ENCODE measurements around the gene DDO. TPM values are rescaled to one million over a fixed set of nuclear protein-coding genes. Genes with fewer than 3 reads are reported as not detected.

DDO gene
- total RNA-seq, 1 donor from 2014 or later = not detected

DNA sequence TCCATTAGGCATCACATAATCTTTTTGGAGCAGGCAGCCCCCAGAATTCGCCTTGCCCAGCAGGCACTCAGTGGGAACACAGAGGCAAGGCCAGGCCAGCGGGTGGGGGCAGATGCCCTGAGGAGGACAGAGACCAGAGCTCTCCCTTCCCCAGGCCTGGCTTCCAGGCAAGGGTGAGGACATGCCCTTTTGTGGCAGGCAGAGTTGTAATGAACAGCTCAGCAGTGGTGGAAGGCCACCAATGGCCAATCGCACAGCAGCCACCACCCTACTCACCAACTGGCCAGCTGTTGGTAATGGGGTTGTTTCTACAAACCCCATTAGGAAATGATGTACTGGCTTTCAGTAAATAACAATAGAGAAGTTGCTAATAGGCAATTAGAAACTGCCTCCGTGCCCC, 15.4 kb upstream of the DDO start:
- TF ChIP-seq, protein P1, sequence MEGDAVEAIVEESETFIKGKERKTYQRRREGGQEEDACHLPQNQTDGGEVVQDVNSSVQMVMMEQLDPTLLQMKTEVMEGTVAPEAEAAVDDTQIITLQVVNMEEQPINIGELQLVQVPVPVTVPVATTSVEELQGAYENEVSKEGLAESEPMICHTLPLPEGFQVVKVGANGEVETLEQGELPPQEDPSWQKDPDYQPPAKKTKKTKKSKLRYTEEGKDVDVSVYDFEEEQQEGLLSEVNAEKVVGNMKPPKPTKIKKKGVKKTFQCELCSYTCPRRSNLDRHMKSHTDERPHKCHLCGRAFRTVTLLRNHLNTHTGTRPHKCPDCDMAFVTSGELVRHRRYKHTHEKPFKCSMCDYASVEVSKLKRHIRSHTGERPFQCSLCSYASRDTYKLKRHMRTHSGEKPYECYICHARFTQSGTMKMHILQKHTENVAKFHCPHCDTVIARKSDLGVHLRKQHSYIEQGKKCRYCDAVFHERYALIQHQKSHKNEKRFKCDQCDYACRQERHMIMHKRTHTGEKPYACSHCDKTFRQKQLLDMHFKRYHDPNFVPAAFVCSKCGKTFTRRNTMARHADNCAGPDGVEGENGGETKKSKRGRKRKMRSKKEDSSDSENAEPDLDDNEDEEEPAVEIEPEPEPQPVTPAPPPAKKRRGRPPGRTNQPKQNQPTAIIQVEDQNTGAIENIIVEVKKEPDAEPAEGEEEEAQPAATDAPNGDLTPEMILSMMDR (conservative IDR thresholded peaks at IDR 0.05) = no peak
- H3K9me3 Mint-ChIP-seq = peaks cover 7% of the 10 kb centered on the region
- no peak overlapping the region for H3K4me3 Mint-ChIP-seq
- no peaks in the 10 kb centered on the region for H3K36me3 Mint-ChIP-seq (ENCODE audit: low read depth)
- H3K4me1 Mint-ChIP-seq = no peaks in the 10 kb centered on the region
- peaks cover 27% of the 10 kb centered on the region for H3K27me3 Mint-ChIP-seq (ENCODE audit: low read depth)
- DNase-seq (ENCODE audit: low read depth, low spot score) = no peak
- no peak overlapping the region for H3K27ac Mint-ChIP-seq (ENCODE audit: unreplicated experiment)

DNA sequence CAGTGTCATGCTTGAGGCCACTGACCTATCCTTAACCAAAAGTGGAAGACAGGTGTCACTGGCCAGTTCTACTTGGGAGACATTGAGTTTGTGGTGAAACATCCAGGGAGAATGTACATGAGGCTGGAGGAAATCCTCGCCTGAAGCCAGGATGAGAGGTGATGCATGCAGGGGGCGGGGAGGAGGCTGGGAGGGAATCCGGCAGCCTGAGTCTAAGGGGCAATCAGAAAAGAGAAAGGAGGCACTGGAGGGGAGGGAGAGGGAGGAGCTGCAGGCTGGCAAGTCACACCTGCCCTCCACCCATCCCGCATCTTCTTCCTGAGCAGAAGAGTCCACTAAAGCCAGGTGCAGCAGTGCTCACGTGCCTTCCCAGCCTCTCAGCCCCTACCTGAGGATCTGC, 14.9 kb upstream of the DDO start:
- H3K27ac Mint-ChIP-seq (ENCODE audit: unreplicated experiment) = no peak overlapping the region
- no peaks in the 10 kb centered on the region for H3K36me3 Mint-ChIP-seq (ENCODE audit: low read depth)
- no peak for DNase-seq (ENCODE audit: low read depth, low spot score)
- peaks cover 32% of the 10 kb centered on the region for H3K27me3 Mint-ChIP-seq (ENCODE audit: low read depth)
- H3K4me3 Mint-ChIP-seq = no peak overlapping the region
- peaks cover 3% of the 10 kb centered on the region for H3K9me3 Mint-ChIP-seq
- H3K4me1 Mint-ChIP-seq = no peaks in the 10 kb centered on the region
- TF ChIP-seq, protein P1 (conservative IDR thresholded peaks at IDR 0.05) = no peak

DNA sequence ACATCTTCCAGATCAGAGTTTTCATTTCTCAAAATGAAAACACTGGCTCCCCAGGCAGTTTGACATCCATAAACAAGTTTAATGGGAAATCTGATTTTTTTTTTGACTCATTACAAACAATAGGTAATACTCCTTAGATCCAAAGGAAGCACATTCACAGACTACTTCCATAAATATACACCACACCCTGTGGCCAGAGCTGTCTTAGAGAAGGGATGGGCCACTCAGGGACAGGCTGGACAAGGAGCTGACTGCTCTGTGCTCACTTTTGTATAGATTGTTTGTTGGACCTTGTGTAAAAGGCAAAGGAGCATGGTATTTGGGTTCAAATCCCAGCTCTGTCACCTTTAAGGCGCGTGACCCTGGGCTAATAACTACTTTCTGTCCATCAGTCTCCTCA, 12.8 kb upstream of the DDO start:
- H3K4me1 Mint-ChIP-seq = no peaks in the 10 kb centered on the region
- no peak overlapping the region for H3K27ac Mint-ChIP-seq (ENCODE audit: unreplicated experiment)
- no peak for DNase-seq (ENCODE audit: low read depth, low spot score)
- no peak overlapping the region for H3K4me3 Mint-ChIP-seq
- no peaks in the 10 kb centered on the region for H3K36me3 Mint-ChIP-seq (ENCODE audit: low read depth)
- H3K9me3 Mint-ChIP-seq = no peaks in the 10 kb centered on the region
- peaks cover 48% of the 10 kb centered on the region for H3K27me3 Mint-ChIP-seq (ENCODE audit: low read depth)
- TF ChIP-seq, protein P1 (conservative IDR thresholded peaks at IDR 0.05) = no peak

DNA sequence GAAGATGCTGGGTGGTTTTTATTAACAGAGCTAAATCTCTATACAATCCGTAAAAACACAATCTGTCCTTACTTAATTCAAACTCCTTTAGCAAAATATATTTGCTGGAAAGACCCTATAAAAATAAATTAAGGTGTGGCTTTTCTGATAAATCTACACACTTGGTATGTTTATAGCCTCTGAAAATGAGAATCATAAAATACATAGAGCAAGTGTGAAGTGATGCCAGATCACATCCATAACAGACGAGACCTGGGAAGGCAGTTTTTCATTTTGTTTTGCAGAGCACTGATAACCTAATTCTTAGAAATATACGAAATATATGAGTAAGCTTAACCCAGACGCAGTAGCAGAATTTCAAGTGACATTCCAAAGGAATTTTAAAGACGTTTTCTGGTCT, 10.4 kb upstream of the DDO start:
- no peak overlapping the region for H3K4me3 Mint-ChIP-seq
- no peak for DNase-seq (ENCODE audit: low read depth, low spot score)
- peaks cover 54% of the 10 kb centered on the region for H3K27me3 Mint-ChIP-seq (ENCODE audit: low read depth)
- no peaks in the 10 kb centered on the region for H3K4me1 Mint-ChIP-seq
- no peak overlapping the region for H3K27ac Mint-ChIP-seq (ENCODE audit: unreplicated experiment)
- peaks cover 4% of the 10 kb centered on the region for H3K9me3 Mint-ChIP-seq
- TF ChIP-seq, protein P1 (conservative IDR thresholded peaks at IDR 0.05) = no peak
- no peaks in the 10 kb centered on the region for H3K36me3 Mint-ChIP-seq (ENCODE audit: low read depth)

DNA sequence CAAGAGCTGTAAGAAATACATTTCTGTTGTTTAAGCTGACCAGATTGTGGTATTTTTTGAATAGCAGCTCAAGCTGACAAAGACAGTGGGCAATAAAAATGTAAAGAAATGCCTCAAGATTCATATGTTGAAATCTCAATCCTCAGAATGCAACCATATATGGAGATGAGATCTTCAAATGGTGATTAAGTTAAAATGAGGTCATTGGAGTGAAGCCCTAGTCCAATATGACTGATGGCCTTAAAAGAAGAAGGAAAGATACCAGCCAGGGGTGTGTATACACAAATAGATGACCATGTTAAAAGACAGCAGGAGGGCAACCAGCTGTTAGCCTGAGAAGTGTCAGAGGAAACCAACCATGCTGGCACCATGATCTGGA, 7.1 kb upstream of the DDO start:
- Mint-ChIP-seq H3K27ac (ENCODE audit: unreplicated experiment) (no peak overlapping the region), H3K4me1 (no peaks in the 10 kb centered on the region), H3K9me3 (peaks cover 4% of the 10 kb centered on the region), H3K4me3 (no peak overlapping the region), H3K27me3 (ENCODE audit: low read depth) (peaks cover 46% of the 10 kb centered on the region), H3K36me3 (ENCODE audit: low read depth) (no peaks in the 10 kb centered on the region)
- no peak for DNase-seq (ENCODE audit: low read depth, low spot score)
- TF ChIP-seq, protein P1 (conservative IDR thresholded peaks at IDR 0.05) = no peak

Measured in neural crest cell (in vitro differentiated cells).